Thyroid gland (tissue), 4 donors: ENCODE measurements around the gene UGP2.

Experiments
- POLR2A ChIP-seq, 2 donors: fragments of 450-650 bp; IDR thresholded peaks; one replicate each; pipeline ENCODE4 v1.6.1; 2017; ENCODE audit warnings: antibody characterized with exemption in 2 of 2, mild to moderate bottlenecking in 2 of 2, moderate library complexity in 1 of 2
- TF ChIP-seq, protein P1 (sequence below), 6 experiments: fragments of 200-600 bp in 3 of 6; fragments of 450-650 bp in 3 of 6; sonication (generic) in 3 of 6; IDR thresholded peaks; one replicate each; pipeline ENCODE4 v1.5.1; 2016 to 2019; ENCODE audit warnings: antibody characterized with exemption in 6 of 6, mild to moderate bottlenecking in 2 of 6, inconsistent platforms in 1 of 6, moderate library complexity in 1 of 6

DNA sequence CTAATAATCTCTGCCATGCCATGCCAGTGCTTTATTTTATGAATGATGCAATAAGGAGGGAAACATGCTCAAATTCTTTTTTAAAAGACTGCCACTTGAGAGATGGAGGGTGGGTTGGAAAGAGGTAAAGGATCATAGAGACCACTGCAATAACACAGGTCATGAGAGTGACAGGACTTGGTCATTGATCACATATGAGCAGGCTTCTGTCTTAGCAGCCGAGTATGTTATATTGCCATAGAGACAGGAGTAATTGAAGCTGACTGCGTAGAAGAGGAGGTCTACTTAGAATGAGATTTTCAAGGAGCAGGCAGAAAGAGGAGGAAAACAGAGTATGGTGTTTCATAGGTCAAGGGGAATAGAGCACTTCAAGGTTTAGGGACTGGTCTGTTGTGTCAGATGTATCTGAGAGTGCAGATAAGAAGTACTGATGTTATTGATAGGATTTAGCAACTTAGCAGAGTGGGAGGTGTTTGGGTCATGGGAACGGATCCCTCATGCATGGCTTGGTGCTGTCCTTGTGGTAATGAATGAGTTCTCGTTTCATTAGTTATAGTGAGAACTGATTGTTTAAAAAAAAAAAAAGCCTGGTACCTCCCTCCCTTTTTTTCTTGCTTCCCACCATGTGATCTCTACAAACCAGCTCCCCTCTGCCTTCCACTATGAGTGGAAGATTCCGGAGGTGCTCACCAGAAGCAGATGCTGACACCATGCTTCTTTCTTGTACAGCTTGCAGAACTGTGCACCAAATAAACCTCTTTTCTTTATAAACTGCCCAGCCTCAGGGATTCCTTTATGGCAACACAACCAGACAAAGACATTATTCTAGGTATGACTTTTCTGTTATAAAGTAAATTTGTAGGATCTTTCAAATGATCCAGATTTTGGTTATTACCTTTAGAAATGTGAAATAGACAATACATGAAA lies 32.8 kb downstream of the UGP2 start:
- TF ChIP-seq POLR2A (IDR thresholded peaks at IDR 0.05) = no peak
- TF ChIP-seq, protein P1, sequence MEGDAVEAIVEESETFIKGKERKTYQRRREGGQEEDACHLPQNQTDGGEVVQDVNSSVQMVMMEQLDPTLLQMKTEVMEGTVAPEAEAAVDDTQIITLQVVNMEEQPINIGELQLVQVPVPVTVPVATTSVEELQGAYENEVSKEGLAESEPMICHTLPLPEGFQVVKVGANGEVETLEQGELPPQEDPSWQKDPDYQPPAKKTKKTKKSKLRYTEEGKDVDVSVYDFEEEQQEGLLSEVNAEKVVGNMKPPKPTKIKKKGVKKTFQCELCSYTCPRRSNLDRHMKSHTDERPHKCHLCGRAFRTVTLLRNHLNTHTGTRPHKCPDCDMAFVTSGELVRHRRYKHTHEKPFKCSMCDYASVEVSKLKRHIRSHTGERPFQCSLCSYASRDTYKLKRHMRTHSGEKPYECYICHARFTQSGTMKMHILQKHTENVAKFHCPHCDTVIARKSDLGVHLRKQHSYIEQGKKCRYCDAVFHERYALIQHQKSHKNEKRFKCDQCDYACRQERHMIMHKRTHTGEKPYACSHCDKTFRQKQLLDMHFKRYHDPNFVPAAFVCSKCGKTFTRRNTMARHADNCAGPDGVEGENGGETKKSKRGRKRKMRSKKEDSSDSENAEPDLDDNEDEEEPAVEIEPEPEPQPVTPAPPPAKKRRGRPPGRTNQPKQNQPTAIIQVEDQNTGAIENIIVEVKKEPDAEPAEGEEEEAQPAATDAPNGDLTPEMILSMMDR (IDR thresholded peaks at IDR 0.05) = no peak
